Hypothalamus (tissue), 51 donors: Measurements from ENCODE around the gene TGM6.

ENCODE experiments used
- DNase-seq, 51 donors: peaks; one replicate each; lab custom pipeline; 2025; lab: John Stamatoyannopoulos, UW

TGM6 gene

DNA sequence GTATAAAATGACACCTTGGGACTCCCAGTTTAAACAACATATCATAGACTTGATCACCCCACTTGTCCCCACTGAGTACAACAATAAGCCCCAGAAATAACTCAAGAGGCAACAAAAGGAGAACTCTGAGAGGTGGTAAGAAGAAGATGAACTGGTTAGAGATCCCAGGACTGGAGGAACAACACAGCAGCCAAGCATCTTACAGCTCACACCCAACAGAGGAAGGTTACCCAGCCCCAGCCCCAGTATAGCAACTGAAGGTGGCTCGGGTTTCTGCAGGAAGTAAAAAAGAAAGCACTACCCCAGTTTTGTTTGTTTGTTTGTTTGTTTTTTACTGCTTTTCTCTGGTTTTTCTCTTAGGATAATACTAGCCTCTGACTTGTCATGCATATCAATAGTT, 17.1 kb upstream of the TGM6 start:
- DNase-seq = no peak

DNA sequence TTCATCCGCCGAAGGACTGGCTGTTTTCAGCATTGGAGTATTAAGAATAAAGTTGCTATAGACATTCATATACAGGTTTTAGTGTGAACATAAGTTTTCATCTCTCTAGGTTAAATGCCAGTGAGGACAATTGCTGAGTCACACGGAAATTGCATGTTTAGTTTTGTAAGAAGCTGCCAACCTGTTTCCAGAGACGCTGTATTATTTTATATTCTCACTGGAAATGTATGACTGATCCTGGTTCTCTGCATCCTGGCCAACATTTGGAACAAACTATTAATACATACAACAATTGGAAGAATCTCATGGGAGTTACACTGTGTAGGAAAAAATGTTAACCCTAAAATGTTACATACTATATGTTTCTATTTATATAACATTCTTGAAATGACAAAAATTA, 16.7 kb upstream of the TGM6 start:
- DNase-seq = no peak

DNA sequence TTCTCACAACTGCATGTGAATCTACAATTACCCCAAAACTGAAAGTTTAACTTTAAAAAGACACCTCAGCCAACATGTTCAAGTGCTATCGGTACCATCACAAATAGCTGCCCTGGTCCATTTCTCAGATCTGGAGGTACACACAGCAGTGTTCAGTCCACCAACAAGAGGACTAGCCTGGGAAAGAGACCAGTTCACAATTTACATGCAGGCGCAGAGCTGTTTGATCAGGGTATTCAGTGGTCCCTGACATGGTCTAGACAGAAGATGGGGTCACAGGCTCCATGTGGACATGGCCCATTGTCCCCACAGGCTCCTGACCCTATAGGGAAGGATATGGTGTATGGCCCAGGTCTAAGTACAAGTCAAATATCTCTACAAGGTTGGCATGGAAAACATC, 15.6 kb upstream of the TGM6 start:
- no peak for DNase-seq

DNA sequence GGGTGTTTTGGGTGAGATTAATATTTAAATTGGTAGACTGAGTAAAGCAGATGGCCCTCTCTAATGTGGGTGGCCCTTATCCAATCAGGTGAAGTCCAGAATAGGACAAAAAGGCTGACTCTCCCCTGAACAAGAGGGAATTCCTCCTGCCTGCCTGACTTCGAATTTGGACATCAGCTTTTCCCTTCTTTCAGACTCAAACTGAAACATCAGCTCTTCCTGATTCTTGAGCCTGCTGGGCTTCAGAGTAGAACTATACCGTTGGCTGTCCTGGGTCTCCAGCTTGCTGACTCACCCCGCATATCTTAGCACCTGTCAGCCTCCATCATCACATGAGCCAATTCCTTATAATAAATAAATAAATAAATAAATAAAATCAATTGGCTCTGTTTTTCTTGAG, 15.0 kb upstream of the TGM6 start:
- DNase-seq = no peak

DNA sequence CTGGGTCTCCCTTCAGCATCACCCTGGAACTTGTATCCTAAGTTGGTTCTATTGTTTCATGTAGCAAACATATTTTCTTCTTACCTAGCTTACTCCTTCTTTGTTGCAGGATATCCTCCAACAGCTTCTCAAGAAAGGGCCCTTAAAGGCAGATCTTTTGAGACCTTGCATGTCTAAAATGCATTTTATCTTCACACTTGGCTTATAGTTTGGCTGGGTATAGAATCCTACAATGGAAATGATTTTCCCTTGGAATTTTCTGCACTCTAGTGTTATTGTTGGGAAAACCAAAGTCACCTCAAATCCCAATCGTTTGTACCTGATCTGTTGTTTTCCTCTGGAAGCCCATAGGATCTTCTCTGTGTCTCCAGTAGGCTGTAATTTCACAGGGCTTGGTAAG, 12.1 kb upstream of the TGM6 start:
- no peak for DNase-seq

DNA sequence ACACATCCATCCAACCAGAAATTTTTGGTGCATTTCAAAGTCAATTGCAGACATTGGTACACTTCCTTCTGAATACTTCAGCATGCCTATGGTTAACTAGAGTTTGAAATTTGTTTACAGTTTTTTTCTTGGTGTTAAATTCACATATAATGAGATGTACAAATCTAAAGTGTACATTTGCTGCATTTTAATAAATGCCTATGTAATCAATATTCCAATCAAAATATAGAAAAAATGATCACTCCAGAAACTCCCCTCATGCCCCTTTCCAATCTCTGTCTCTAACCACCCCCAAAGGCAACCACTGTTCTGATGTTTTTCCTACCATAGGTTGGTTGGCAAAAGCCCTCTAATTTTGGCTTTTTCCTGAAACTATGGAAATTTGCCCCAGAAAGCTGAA, 7.6 kb upstream of the TGM6 start:
- DNase-seq = no peak

DNA sequence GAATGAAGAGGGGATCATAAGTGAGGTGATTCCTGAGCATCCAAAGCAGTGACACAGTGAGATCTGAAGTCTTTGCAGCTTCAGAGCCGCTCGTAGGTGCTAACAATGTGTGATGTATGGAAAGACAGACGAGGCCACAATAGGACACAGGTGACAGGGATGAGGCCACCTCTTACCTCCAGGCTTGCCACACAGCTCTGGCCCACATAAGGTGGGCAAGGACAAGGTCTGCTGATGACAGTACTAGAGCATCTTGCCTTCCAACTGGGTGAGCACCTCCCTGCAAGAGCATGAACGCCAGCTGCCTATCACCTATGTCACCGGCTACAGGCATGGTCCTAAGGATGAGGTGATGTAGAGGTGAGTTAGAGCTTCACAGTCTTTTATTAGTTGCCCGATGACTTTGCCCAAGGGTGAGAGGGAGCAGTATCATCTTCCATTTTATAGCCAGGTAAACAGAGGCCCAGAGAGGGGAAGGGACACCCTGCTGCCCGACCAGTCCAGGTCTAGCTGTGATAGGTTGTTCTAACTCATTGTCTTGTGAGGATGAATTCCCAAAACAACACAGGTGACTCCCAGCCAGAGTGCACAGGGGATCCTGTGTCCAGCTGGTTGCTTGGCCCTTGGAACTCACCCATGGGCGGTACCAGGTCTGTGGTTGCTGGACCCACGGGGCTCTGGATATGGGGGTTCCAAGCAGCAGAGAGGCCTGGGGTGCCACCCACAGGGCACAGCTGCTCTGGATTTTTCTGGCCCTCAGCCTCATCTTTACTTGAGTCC, 6.2 kb upstream of the TGM6 start:
- no peak for DNase-seq

DNA sequence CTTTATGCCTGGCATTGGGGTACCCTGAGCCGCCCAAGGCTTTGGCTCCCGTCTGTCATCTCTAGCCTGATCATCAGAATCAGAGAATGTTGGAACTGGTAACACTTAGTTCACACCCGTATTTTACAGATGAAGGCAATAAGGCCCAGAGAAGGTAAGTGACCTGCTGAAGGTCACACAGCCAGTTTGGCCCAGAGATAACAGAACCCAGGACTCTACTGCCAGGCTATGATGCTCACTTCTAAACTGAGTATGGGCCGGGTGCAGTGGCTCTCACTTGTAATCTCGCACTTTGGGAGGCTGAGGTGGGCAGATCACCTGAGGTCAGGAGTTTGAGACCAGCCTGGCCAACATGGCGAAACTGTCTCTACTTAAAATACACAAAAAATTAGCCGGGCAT, 1.8 kb upstream of the TGM6 start:
- no peak for DNase-seq

DNA sequence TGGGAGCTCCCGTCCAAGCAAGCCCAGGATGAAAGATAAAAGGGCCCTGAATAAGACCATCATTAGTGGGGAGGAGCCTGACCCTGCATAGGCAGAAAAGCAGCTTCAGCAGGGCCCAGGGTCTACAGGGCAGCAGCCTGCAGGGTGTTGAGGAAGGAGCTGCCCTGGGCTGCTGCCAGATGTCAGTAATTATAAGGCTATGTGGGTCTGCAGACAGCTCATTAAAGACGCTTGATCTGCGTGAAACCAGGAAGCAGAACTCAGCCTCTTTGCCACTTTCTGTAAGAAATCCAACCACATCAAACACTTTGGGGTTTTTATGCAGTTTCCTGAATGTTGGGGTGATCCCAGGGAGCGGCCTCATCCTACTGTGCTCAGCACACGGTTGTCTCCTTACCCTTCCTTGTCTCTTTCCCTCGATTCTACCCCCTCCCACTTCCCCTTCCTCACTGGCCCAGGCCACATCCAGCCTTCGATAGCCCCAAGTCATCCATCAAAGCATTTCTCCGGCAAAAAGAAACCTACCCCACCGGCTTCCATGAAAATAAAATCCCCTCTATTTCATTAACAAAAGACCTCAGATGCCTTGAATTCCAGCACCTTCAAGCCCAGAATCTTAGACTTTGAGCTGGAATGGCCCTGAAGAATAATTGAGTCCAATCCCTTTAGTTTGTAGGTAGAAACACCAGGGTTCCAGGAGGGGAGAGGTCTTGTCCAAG, 1.0 kb upstream of the TGM6 start:
- DNase-seq = no peak

DNA sequence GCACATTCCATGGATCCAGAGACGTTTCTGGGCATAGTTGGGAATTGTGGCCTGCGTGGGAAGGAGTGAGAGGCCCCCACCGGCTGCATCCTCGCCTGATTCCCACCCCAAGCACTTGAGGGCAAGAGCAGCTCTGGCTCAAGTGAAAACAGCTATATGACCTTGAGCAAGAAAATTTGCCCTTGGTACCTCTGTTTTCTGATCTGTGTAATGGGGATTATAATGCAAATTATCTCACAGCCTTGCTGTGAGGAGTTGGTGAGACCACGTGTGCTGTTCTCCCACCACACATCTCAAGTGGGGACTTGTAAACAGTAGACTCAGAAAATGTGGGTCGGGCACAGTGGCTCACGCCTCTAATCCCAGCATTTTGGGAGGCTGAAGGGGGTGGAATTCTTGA, 602 bp downstream of the TGM6 start:
- no peak for DNase-seq

DNA sequence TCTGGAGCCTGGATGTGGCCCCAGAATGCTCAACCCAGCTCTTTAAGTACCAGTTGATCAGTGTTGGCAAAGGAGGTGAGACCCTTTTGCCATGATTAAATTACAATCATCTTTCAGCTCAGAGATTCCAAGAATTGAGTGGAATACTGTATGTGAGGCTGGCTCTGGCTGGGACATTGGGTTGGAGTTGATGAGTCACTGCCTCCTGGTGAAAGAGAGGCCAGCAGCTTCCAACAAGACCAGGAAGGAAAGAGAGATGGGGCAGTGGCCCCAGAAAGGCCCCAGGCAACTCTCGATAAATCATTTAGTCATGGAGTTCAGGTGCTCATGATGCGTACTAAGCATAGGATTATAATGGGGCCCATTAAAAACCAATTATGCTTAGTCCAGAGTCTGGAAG, 2.1 kb downstream of the TGM6 start:
- DNase-seq = no peak

DNA sequence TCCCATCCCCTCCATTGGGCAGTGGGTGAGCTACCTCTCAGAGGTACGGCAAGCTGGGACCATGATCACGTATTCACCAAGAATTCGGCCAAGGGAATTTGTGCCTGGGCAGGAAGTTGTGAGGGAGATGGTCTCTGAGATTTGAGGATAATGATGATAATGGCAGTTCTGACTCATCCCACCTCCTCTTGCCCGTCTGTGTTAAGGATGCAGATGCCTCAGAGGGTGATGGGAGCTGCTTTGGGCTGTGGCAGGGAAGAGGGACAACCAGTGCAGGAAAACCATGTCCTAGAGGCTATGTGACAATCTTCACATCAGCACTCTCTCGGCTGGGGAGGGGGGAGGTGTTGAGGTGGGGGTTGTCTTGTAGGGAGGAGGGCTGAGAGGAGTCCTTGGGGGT, 4.3 kb downstream of the TGM6 start:
- peak in 1 of 51 donors; percentile 37 for DNase-seq

DNA sequence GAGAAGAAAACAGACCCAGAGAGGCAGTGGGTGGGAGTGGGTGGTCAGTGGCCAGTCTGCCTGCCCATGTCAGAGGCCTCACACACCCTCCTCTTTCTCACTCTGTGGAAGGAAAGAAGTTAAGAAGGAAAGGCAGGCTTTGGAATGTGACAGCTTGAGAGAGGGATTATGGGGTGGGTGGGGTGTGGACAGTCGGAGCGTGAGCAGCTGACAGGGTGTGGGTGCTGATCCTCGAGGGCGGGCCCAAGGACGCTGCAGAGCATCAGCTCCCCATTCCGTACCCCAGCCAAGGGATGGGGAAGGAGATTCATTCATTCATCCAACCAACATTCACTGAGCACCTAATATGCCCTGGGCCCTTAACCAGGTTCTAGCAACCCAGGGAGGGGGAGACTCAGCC, 4.8 kb downstream of the TGM6 start:
- peak in 1 of 51 donors; percentile 37 for DNase-seq

DNA sequence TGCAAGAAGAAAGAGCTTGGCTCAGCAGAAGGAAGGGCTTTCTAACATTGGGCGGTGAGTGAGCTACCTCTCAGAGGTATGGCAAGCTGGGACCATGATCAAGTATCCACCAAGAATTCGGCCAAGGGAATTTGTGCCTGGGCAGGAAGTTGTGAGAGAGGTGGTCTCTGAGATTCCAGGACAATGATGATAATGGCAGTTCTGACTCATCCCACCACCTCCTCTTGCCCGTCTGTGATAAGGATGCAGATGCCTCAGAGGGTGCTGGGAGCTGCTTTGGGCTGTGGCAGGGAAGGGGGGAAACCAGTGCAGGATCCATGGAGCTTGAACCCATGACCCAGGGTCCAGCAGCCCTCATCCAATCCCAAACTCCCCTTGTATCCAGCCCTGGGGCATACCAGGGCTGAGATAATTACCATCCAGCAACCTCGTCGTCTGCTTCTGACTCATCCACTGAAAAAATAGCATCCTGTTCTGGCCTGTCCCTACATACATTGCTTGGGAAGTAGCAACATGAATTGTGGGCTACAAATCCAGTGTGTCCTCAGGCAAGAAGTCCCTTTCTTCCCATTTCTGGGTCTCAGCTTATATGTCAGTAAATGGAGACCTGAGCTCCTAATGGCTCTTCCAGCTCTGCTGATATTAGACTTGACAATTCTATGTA, 5.9 kb downstream of the TGM6 start:
- peak in 1 of 51 donors; percentile 5 for DNase-seq

DNA sequence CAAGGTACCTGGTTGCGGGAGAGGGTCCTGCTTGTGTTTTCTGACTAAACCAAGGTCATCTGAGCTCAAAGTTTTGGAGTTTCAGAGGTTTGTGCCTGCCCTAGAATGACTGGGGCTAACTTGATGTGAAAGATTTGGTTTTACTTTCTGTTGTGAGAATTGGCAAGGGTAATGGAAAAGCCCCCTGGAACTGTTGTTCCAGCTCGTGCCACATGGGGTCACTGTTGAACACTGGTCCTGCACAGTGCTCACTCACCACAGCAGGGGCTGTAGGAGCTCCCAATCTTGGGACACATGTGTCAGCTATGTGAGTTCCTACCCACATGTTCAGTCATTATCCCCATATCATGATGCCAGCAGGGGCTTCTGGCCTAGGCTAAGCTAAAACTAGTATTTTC, 6.5 kb downstream of the TGM6 start:
- no peak for DNase-seq

DNA sequence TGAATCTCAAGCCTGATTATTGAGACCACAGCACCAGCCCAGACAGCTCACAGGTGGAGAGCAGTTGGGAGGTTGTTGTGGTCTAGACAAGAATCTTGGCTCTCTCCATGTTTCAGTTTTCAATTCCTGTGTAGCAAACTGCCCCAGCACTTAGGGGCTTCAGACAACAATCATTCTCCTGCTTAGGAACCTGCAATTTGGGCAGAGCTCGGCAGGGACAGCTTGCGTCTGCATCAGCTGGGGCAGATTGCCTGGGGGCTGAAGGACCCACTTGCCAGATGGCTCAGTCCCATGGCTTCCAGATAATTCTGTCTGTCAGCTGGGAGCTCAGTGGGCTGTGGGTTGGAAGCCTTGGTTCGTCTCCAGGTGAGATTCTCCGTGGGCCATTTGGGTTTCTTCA, 6.9 kb downstream of the TGM6 start:
- no peak for DNase-seq

DNA sequence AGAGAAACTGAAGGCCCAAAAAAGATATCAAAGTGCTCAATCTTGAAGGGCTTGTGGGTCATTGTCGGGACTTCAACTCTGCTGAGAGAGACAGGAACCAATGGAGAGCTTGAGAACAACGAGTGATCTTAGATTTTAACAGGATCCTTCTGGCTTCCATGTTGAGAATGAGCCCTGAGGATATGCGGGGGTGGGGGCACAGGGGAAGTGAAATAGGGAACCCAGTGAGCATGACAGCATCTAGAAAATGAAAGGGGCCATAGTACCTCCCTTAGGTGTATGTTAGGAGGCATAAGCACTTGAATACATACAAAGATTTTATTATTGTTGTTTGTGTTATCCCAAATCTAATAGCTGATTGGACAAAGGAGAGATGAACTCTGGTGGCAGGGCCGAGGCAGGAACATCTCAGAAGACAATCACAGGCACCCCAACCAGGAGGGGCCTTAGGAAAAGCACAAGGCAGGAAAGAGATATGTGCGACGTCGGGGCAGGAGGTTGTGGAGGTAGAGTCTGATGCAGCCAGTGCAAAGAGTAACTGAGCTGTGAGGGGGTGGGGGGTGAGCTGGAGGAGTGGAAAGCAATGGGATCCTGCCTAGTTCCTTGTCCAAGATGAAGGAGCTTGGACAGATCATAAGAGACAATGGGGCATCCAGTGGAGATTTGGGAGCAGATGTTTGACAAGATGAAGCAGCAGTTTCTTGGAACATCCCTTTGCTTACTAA, 10.4 kb downstream of the TGM6 start:
- peak in 1 of 51 donors; percentile 2 for DNase-seq

DNA sequence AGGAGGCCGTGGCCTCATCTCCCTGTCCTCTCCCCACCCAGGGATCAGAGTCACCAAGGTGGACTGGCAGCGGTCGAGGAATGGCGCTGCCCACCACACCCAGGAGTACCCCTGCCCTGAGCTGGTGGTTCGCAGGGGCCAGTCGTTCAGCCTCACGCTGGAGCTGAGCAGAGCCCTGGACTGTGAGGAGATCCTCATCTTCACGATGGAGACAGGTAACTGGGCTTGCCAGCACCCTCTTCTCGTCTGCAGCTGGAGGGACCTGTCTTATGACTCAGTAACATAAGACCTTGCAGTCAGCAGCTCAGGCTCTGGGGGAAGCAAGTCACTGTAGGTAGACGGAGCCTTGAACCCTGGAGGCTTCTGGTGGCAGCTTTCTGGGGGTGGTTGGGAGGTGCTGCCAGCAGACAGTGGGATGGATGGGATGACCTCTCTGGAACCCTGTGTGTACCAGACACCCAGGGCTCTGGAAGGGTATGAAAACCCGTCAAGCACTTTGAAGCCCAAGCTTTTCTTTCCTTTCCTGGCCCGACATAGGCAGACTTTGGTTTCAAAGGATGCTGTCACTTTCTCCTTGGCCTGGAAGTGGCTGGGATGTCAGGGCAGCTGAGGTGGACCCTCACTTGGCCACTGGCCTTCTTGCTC, 13.8 kb downstream of the TGM6 start:
- no peak for DNase-seq

DNA sequence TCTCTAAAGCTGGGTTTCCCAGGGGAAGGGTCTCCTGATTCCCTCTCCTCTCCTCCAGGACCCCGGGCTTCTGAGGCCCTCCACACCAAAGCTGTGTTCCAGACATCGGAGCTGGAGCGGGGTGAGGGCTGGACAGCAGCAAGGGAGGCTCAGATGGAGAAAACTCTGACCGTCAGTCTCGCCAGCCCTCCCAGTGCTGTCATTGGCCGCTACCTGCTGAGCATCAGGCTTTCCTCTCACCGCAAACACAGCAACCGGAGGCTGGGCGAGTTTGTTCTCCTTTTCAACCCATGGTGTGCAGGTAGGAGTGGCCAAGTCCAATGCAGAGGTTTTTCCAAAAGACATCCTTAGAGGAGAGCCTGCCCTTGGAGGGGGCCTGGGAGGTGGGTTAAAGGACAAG, 14.4 kb downstream of the TGM6 start:
- DNase-seq = no peak

DNA sequence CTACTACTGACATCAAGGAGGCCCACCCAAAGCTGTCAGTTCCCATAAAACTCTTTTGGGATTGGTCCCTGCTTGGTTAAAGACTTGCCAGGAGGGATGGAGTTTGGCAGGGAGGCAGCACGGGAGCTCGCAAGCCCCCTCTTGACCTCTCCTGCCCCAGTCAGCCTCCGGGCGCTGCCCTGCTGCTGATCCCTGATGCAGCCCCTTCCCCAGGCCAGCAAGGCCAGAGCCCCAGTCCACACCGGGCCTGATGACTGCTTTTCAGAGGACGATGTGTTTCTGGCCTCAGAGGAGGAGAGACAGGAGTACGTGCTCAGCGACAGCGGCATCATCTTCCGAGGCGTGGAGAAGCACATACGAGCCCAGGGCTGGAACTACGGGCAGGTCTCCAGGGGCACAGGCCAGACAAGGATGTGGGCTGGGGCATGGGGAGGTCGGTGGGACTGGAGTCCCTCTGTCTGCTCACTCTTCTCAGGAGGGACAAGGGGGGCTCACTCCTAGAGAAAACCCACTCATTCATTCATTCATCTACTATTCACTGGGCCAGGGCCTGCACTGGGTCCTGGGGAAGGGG, 15.6 kb downstream of the TGM6 start:
- DNase-seq = no peak
